NCI-H1436 (cell line): ENCODE measurements around the gene TRRAP.

Experiments used
- DNase-seq: peaks from one replicate; lab custom pipeline; 2025; lab: John Stamatoyannopoulos, UW

The TRRAP gene

GRCh38 chr7:99061001-99061776 lies 182.9 kb downstream of the TRRAP start:
- DNase-seq = no peak
